Thyroid gland (tissue), 4 donors: ENCODE data around the gene ARHGEF11. TPM values are rescaled to one million over a fixed set of nuclear protein-coding genes. Genes with fewer than 3 reads are reported as not detected.
A peak's percentile ranks its signal among the peaks of the same experiment; 100 is the strongest.

ENCODE experiments used
- DNase-seq, 2 donors: peaks; one replicate each; pipeline ENCODE4 v3.0.0-alpha.2; 2019
- H3K27ac ChIP-seq, 3 donors: fragments of 200-600 bp; sonication (generic); 1 replicate in 2 of 3; 2 replicates in 1 of 3; pipeline ENCODE4 v1.5.1; 2016 to 2019; ENCODE audit warnings: mild to moderate bottlenecking in 1 of 3, moderate library complexity in 1 of 3
- H3K27me3 ChIP-seq: fragments of 200-600 bp; sonication (generic); one replicate; pipeline ENCODE4 v1.5.1; 2019
- H3K36me3 ChIP-seq, 2 donors: fragments of 200-600 bp; sonication (generic); one replicate each; pipeline ENCODE4 v1.5.1; 2016 to 2019
- H3K4me1 ChIP-seq, 2 donors: fragments of 200-600 bp; sonication (generic); one replicate each; pipeline ENCODE4 v1.5.1; 2017 to 2019
- H3K4me3 ChIP-seq, 3 donors: fragments of 200-600 bp; sonication (generic); replicated peaks in 1 of 3; 1 replicate in 2 of 3; 2 replicates in 1 of 3; pipeline ENCODE4 v1.5.1; 2016; ENCODE audit warnings: mild to moderate bottlenecking in 1 of 3
- H3K9me3 ChIP-seq: fragments of 200-600 bp; sonication (generic); one replicate; pipeline ENCODE4 v1.5.1; 2017
- CTCF ChIP-seq, 6 experiments: fragments of 200-600 bp in 3 of 6; fragments of 450-650 bp in 3 of 6; sonication (generic) in 3 of 6; IDR thresholded peaks; one replicate each; pipeline ENCODE4 v1.5.1; 2016 to 2019; ENCODE audit warnings: antibody characterized with exemption in 6 of 6, mild to moderate bottlenecking in 2 of 6, inconsistent platforms in 1 of 6, moderate library complexity in 1 of 6
- POLR2A ChIP-seq, 2 donors: fragments of 450-650 bp; IDR thresholded peaks; one replicate each; pipeline ENCODE4 v1.6.1; 2017; ENCODE audit warnings: antibody characterized with exemption in 2 of 2, mild to moderate bottlenecking in 2 of 2, moderate library complexity in 1 of 2
- WGBS, 2 donors: methylation state at CpG; one replicate each; pipeline ENCODE4 v1.1.5; 2017; 5-methylcytosine and 5-hydroxymethylcytosine counted together
- intact Hi-C: fragments of 100-400 bp; cut with DNase I; formaldehyde crosslinking; loops from one replicate; pipeline ENCODE4 v1.15.1; 2023
- total RNA-seq, 4 donors: library from RNA; depleted of rRNA; stranded (reverse); fragments of >200 nt; gene quantifications; one replicate each; pipeline ENCODE4 v1.2.3, GENCODE V29; 2016

Gene ARHGEF11
- total RNA-seq, 4 donors from 2014 or later, result 31.2 to 56.2 (median 47.4) TPM

GRCh38 chr1:156905176-156905575 lies 140.4 kb downstream of the ARHGEF11 start:
- WGBS, 2 donors, result 87 to 90% methylated on average over 11 to 15 of the region's 16 CpGs
- Histone ChIP-seq H3K4me3 (no peak overlapping the region), H3K36me3 (peaks cover 0 to 6% of the 10 kb centered on the region in 2 donors), H3K27ac (no peak overlapping the region), H3K27me3 (no peaks in the 10 kb centered on the region), H3K9me3 (no peaks in the 10 kb centered on the region), H3K4me1 (peaks cover 4 to 39% of the 10 kb centered on the region in 2 donors)
- intact Hi-C loops, result no loop called here
- no peak for DNase-seq
- no peak for TF ChIP-seq POLR2A (IDR thresholded peaks at IDR 0.05)
- TF ChIP-seq CTCF (IDR thresholded peaks at IDR 0.05), result no peak

GRCh38 chr1:156904187-156904959 lies 141.2 kb downstream of the ARHGEF11 start:
- TF ChIP-seq POLR2A (IDR thresholded peaks at IDR 0.05) (no peak), CTCF (IDR thresholded peaks at IDR 0.05) (no peak)

GRCh38 chr1:156903328-156904091 lies 142.0 kb downstream of the ARHGEF11 start:
- intact Hi-C loops, result no loop called here
- H3K4me1 ChIP-seq, result peaks cover 4 to 54% of the 10 kb centered on the region in 2 donors
- H3K4me3 ChIP-seq, result no peak overlapping the region
- TF ChIP-seq POLR2A (IDR thresholded peaks at IDR 0.05), result no peak
- TF ChIP-seq CTCF (IDR thresholded peaks at IDR 0.05), result no peak
- H3K9me3 ChIP-seq, result no peaks in the 10 kb centered on the region
- WGBS, 2 donors, result 65 to 69% methylated on average over 15 of the region's 15 CpGs
- no peaks in the 10 kb centered on the region for H3K27me3 ChIP-seq
- H3K36me3 ChIP-seq, result peaks cover 0 to 6% of the 10 kb centered on the region in 2 donors
- peak overlapping the region in 1 of 3 donors; percentile 10 for H3K27ac ChIP-seq
- DNase-seq, result peak in 1 of 2 donors; percentile 21

More at GRCh38 chr1:156904187-156904959, 141.2 kb downstream of the ARHGEF11 start:
- peaks cover 4 to 46% of the 10 kb centered on the region in 2 donors for H3K4me1 ChIP-seq
- no peak overlapping the region for H3K27ac ChIP-seq
- no peaks in the 10 kb centered on the region for H3K9me3 ChIP-seq
- WGBS, 2 donors, result 72 to 74% methylated on average over 18 to 19 of the region's 19 CpGs
- no peaks in the 10 kb centered on the region for H3K27me3 ChIP-seq
- peaks cover 0 to 6% of the 10 kb centered on the region in 2 donors for H3K36me3 ChIP-seq
- H3K4me3 ChIP-seq, result no peak overlapping the region
- intact Hi-C loops, result no loop called here
- DNase-seq, result no peak

- peaks cover 4 to 64% of the 10 kb centered on the region in 2 donors for H3K4me1 ChIP-seq
- no peaks in the 10 kb centered on the region for H3K27me3 ChIP-seq
- H3K4me3 ChIP-seq, result no peak overlapping the region
- DNase-seq, result no peak
- intact Hi-C loops, result no loop called here
- no peaks in the 10 kb centered on the region for H3K9me3 ChIP-seq
- no peak overlapping the region for H3K27ac ChIP-seq
- WGBS, 2 donors, result 71 to 74% methylated on average over 22 of the region's 23 CpGs
- TF ChIP-seq POLR2A (IDR thresholded peaks at IDR 0.05) (no peak), CTCF (IDR thresholded peaks at IDR 0.05) (no peak)
- peaks cover 0 to 6% of the 10 kb centered on the region in 2 donors for H3K36me3 ChIP-seq
Observed at GRCh38 chr1:156901966-156902915, 143.3 kb downstream of the ARHGEF11 start.
